ENCODE results near the gene ELOVL7. TPM values are rescaled to one million over a fixed set of nuclear protein-coding genes. Genes with fewer than 3 reads are reported as not detected.
"Not testable (repeated sequence)": the region's sequence is repeated elsewhere in the genome, so short reads cannot be mapped to it uniquely, and the experiment has no call there.

The ELOVL7 gene
- total and polyA plus RNA-seq, 4 donors, result 2.9 to 5.9 (median 4.3) TPM

DNA sequence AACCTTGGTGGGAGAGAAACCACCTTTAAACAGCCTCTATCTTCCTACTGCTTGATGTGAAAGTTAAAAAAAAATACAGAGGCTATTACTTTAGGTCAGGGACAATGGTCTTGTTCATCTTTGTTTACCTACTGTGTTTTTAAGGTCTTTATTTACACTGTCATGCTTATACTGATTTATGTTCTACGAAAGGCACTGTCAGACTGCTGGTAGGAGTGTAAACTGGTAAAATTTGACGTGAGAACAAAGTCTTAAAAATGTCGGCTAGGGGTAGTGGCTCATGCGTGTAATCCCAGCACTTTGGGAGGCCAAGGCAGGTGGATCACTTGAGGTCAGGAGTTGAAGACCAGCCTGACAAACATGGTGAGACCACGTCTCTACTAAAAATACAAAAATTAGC lies 42.1 kb upstream of the ELOVL7 start:
- Histone ChIP-seq H3K27ac (ENCODE audit: low read depth in 1 of 2, low read length in 1 of 2) (no peak overlapping the region), H3K4me1 (ENCODE audit: control insufficient read depth in 5 of 5, insufficient read depth in 5 of 5, low read length in 5 of 5) (no peaks in the 10 kb centered on the region), H3K27me3 (ENCODE audit: control insufficient read depth in 3 of 3, insufficient read depth in 3 of 3, low read length in 2 of 3) (no peaks in the 10 kb centered on the region), H3K4me3 (no peak overlapping the region), H3K9ac (ENCODE audit: insufficient read depth in 1 of 2, low read length in 2 of 2) (no peak overlapping the region), H3K9me3 (ENCODE audit: control insufficient read depth in 4 of 4, insufficient read depth in 3 of 4, low read length in 3 of 4) (no peaks in the 10 kb centered on the region), H3K36me3 (ENCODE audit: control insufficient read depth in 4 of 4, insufficient read depth in 4 of 4, low read length in 4 of 4) (peaks cover 0 to 10% (median 5%) of the 10 kb centered on the region in 4 donors)
- no peak for DNase-seq
- 85 to 98% methylated on average over 5 of the region's 5 CpGs for WGBS, 2 donors
- ATAC-seq (ENCODE audit: insufficient read depth, low FRiP score), result no peak
- TF ChIP-seq CTCF (IDR thresholded peaks at IDR 0.05; ENCODE audit: control extremely low read depth, extremely low read depth), result no peak

GRCh38 chr5:60883229-60883628 lies 39.2 kb upstream of the ELOVL7 start:
- no peak for ATAC-seq (ENCODE audit: insufficient read depth, low FRiP score)
- no peak overlapping the region for H3K4me3 ChIP-seq
- H3K27ac ChIP-seq (ENCODE audit: low read depth in 1 of 2, low read length in 1 of 2), result no peak overlapping the region
- TF ChIP-seq CTCF (IDR thresholded peaks at IDR 0.05; ENCODE audit: control extremely low read depth, extremely low read depth), result no peak
- no peak for DNase-seq
- H3K4me1 ChIP-seq (ENCODE audit: control insufficient read depth in 5 of 5, insufficient read depth in 5 of 5, low read length in 5 of 5), result no peaks in the 10 kb centered on the region
- peaks cover 0 to 6% (median 3%) of the 10 kb centered on the region in 4 donors for H3K36me3 ChIP-seq (ENCODE audit: control insufficient read depth in 4 of 4, insufficient read depth in 4 of 4, low read length in 4 of 4)
- H3K9me3 ChIP-seq (ENCODE audit: control insufficient read depth in 4 of 4, insufficient read depth in 3 of 4, low read length in 3 of 4), result no peaks in the 10 kb centered on the region
- H3K27me3 ChIP-seq (ENCODE audit: control insufficient read depth in 3 of 3, insufficient read depth in 3 of 3, low read length in 2 of 3), result no peaks in the 10 kb centered on the region
- no peak overlapping the region for H3K9ac ChIP-seq (ENCODE audit: insufficient read depth in 1 of 2, low read length in 2 of 2)

DNA sequence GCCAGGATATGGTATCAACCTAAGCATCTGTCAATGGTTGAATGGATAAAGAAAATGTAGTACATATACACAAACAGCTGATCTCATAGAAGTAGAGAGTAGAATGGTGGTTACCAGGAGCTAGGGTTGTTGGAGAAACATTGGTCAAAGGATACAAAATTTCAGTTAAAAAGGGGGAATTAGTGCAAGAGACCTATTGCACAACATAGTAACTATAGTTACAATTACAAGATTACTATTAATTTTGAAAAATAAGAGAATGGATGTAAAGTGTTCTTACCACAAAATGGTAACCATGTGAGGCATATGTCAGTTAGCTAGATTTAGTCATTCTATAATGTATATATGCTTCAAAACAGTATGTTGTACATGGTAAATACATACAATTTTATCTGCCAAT lies 28.8 kb upstream of the ELOVL7 start:
- Histone ChIP-seq H3K27me3 (ENCODE audit: control insufficient read depth in 3 of 3, insufficient read depth in 3 of 3, low read length in 2 of 3) (no peaks in the 10 kb centered on the region), H3K9ac (ENCODE audit: insufficient read depth in 1 of 2, low read length in 2 of 2) (no peak overlapping the region), H3K27ac (ENCODE audit: low read depth in 1 of 2, low read length in 1 of 2) (no peak overlapping the region), H3K9me3 (ENCODE audit: control insufficient read depth in 4 of 4, insufficient read depth in 3 of 4, low read length in 3 of 4) (peaks cover 0 to 7% (median under 1%) of the 10 kb centered on the region in 4 donors), H3K4me1 (ENCODE audit: control insufficient read depth in 5 of 5, insufficient read depth in 5 of 5, low read length in 5 of 5) (no peaks in the 10 kb centered on the region), H3K36me3 (ENCODE audit: control insufficient read depth in 4 of 4, insufficient read depth in 4 of 4, low read length in 4 of 4) (no peaks in the 10 kb centered on the region), H3K4me3 (no peak overlapping the region)
- ATAC-seq (ENCODE audit: insufficient read depth, low FRiP score) (no peak), DNase-seq (no peak)
- TF ChIP-seq CTCF (IDR thresholded peaks at IDR 0.05; ENCODE audit: control extremely low read depth, extremely low read depth), result no peak

DNA sequence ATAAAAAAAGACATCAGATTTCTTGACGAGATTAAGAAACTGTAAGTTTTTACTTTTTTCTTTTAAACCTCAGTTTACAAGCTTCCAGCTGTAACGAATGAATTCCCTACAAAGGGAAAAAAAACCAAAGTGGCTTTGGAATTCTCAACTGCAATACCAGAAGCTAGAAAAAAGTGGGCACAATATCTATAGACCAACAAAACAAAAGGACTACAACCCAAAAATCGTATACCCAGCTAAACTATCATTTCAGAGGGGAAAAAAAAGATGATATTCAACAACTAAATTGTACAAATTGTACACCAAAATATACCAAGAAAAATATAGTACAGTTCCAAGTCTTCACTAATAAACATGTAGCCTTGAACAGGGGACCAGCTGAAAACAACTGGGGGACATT lies 26.8 kb upstream of the ELOVL7 start:
- Histone ChIP-seq H3K9me3 (ENCODE audit: control insufficient read depth in 4 of 4, insufficient read depth in 3 of 4, low read length in 3 of 4) (peaks cover 0 to 7% (median under 1%) of the 10 kb centered on the region in 4 donors), H3K4me3 (no peak overlapping the region)
- ATAC-seq (ENCODE audit: insufficient read depth, low FRiP score), result no peak

GRCh38 chr5:60860572-60860971 lies 16.5 kb upstream of the ELOVL7 start:
- not testable (repeated sequence) for H3K4me1 ChIP-seq (ENCODE audit: control insufficient read depth in 5 of 5, insufficient read depth in 5 of 5, low read length in 5 of 5); DNase-seq; H3K9ac ChIP-seq (ENCODE audit: insufficient read depth in 1 of 2, low read length in 2 of 2); H3K27ac ChIP-seq (ENCODE audit: low read depth in 1 of 2, low read length in 1 of 2); H3K27me3 ChIP-seq (ENCODE audit: control insufficient read depth in 3 of 3, insufficient read depth in 3 of 3, low read length in 2 of 3); ATAC-seq (ENCODE audit: insufficient read depth, low FRiP score); H3K9me3 ChIP-seq (ENCODE audit: control insufficient read depth in 4 of 4, insufficient read depth in 3 of 4, low read length in 3 of 4); H3K4me3 ChIP-seq; H3K36me3 ChIP-seq (ENCODE audit: control insufficient read depth in 4 of 4, insufficient read depth in 4 of 4, low read length in 4 of 4)
- WGBS, 2 donors, result 91 to 93% methylated on average over 16 of the region's 16 CpGs

More for the DNA sequence above, 26.8 kb upstream of the ELOVL7 start:
- Histone ChIP-seq H3K27me3 (ENCODE audit: control insufficient read depth in 3 of 3, insufficient read depth in 3 of 3, low read length in 2 of 3) (no peaks in the 10 kb centered on the region), H3K9ac (ENCODE audit: insufficient read depth in 1 of 2, low read length in 2 of 2) (no peak overlapping the region), H3K27ac (ENCODE audit: low read depth in 1 of 2, low read length in 1 of 2) (no peak overlapping the region), H3K4me1 (ENCODE audit: control insufficient read depth in 5 of 5, insufficient read depth in 5 of 5, low read length in 5 of 5) (no peaks in the 10 kb centered on the region), H3K36me3 (ENCODE audit: control insufficient read depth in 4 of 4, insufficient read depth in 4 of 4, low read length in 4 of 4) (no peaks in the 10 kb centered on the region)
- TF ChIP-seq CTCF (IDR thresholded peaks at IDR 0.05; ENCODE audit: control extremely low read depth, extremely low read depth), result no peak
- no peak for DNase-seq
- WGBS, 2 donors, result 83 to 98% methylated on average over 3 of the region's 3 CpGs

Data from lung (tissue), 12 donors.